ENCODE results near the gene CHST13. TPM values are rescaled to one million over a fixed set of nuclear protein-coding genes. Genes with fewer than 3 reads are reported as not detected.

Gene CHST13
- total RNA-seq (2022; extraction: Qiagen RNA extraction): 0.28 to 1.1 TPM (median 0.83 TPM) in 5 replicates

GRCh38 chr3:126523745-126524428 is at the start of gene CHST13:
Gene CHST13, plus strand, starts transcription at chr3:126524155. Its CDS starts 178 bp downstream, at chr3:126524333.

GRCh38 chr3:126475413-126476114 is 48.4 kb upstream of the CHST13 start, which contains the start of gene ZXDC:
Gene ZXDC, minus strand, starts transcription at chr3:126475891. Its CDS starts 26 bp downstream, at chr3:126475865.

GRCh38 chr3:126517291-126517951 is 6.5 kb upstream of the CHST13 start, which contains the start of gene UROC1:
Gene UROC1, minus strand, starts transcription at chr3:126517773. Its CDS starts 54 bp downstream, at chr3:126517719.

GRCh38 chr3:126558336-126559071 is 34.5 kb downstream of the CHST13 start, which contains the start of gene C3orf22:
Gene C3orf22, minus strand, starts transcription at chr3:126558932. Its CDS starts 5,542 bp downstream, at chr3:126553390.

Other genes with a start within 250 kb of the CHST13 start
- 0.52 to 0.81 TPM (median 0.73 TPM) in 5 replicates for gene KLF15, start 166.7 kb upstream of the CHST13 start, total RNA-seq (2022; extraction: Qiagen RNA extraction)
- gene CFAP100, start 129.2 kb upstream of the CHST13 start, total RNA-seq (2022; extraction: Qiagen RNA extraction): not detected in 5 replicates
- 8.3 to 9.2 TPM (median 9.0 TPM) in 5 replicates for gene ZXDC, start 48.3 kb upstream of the CHST13 start, total RNA-seq (2022; extraction: Qiagen RNA extraction)
- not detected in 5 replicates for gene UROC1, start 6.4 kb upstream of the CHST13 start, total RNA-seq (2022; extraction: Qiagen RNA extraction)
- not detected in 5 replicates for gene C3orf22, start 34.8 kb downstream of the CHST13 start, total RNA-seq (2022; extraction: Qiagen RNA extraction)
- 5.6 to 8.7 TPM (median 7.3 TPM) in 5 replicates for gene TXNRD3, start 131.0 kb downstream of the CHST13 start, total RNA-seq (2022; extraction: Qiagen RNA extraction)
- gene CHCHD6, start 180.1 kb downstream of the CHST13 start, total RNA-seq (2022; extraction: Qiagen RNA extraction): 16.5 to 20.1 TPM (median 19.8 TPM) in 5 replicates